Stimulated activated CD4-positive, alpha-beta T cell treated with anti-CD3 and anti-CD28 coated beads, TNF-alpha, amount 100 ng/mL, for 24 hours (primary cell): ENCODE results near the gene SNAPC4.

ENCODE experiments used
- DNase-seq, 3 experiments: peaks; one replicate each; pipeline ENCODE4 v3.0.0-alpha.2; 2020; ENCODE audit warnings: low read depth in 3 of 3

The SNAPC4 gene

GRCh38 chr9:136370687-136371532 is 29.1 kb downstream of the SNAPC4 start:
- DNase-seq: no peak

GRCh38 chr9:136370037-136370436 is 29.9 kb downstream of the SNAPC4 start:
- no peak for DNase-seq

- no peak for DNase-seq
Measured at GRCh38 chr9:136368190-136368589, 31.8 kb downstream of the SNAPC4 start.

GRCh38 chr9:136367296-136368145 is 32.4 kb downstream of the SNAPC4 start:
- DNase-seq: no peak

- no peak for DNase-seq
Measured at GRCh38 chr9:136366826-136367225, 33.1 kb downstream of the SNAPC4 start.

GRCh38 chr9:136365775-136366222 is 34.2 kb downstream of the SNAPC4 start:
- no peak for DNase-seq

GRCh38 chr9:136364942-136365774 is 34.8 kb downstream of the SNAPC4 start:
- DNase-seq: no peak

GRCh38 chr9:136363949-136364748 is 35.8 kb downstream of the SNAPC4 start:
- no peak for DNase-seq

GRCh38 chr9:136363106-136363948 is 36.6 kb downstream of the SNAPC4 start, which contains the start of gene DNLZ:
Gene DNLZ (minus strand): TSS chr9:136363744. CDS start chr9:136363714, 30 bp downstream.
- DNase-seq: peak; percentile 89 to 98 (median 96)

- no peak for DNase-seq
Measured at GRCh38 chr9:136362450-136362784, 37.6 kb downstream of the SNAPC4 start.

- DNase-seq: no peak
Measured at GRCh38 chr9:136361754-136362449, 38.1 kb downstream of the SNAPC4 start.

GRCh38 chr9:136361047-136361753 is 38.8 kb downstream of the SNAPC4 start:
- DNase-seq: no peak

- DNase-seq: no peak
Measured at GRCh38 chr9:136359774-136360718, 39.9 kb downstream of the SNAPC4 start.

GRCh38 chr9:136358888-136359287 is 41.1 kb downstream of the SNAPC4 start:
- DNase-seq: no peak

GRCh38 chr9:136358016-136358415 is 42.0 kb downstream of the SNAPC4 start:
- DNase-seq: no peak

- no peak for DNase-seq
Measured at GRCh38 chr9:136357202-136357725, 42.7 kb downstream of the SNAPC4 start.
